ENCODE results near the gene ZSCAN9.

DNA sequence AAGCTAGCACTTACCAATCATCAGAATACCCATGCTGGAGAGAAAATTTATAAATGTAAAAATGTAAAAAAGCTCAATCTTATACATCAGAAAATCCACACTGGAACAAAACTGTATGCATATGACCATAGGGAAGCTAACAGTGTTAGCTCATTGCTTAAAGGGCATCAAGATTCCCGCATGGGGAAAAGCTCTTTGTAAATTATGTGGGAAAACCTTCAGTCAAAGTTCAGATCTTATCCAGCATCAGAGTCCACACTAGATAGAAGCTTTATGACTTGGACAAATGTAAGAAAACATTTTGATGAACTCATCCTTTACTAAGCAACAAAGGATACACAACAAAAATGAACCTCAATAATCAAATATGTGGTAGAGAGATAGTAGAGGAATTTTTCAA lies 48.7 kb upstream of the ZSCAN9 start:
- TF ChIP-seq, protein P1, sequence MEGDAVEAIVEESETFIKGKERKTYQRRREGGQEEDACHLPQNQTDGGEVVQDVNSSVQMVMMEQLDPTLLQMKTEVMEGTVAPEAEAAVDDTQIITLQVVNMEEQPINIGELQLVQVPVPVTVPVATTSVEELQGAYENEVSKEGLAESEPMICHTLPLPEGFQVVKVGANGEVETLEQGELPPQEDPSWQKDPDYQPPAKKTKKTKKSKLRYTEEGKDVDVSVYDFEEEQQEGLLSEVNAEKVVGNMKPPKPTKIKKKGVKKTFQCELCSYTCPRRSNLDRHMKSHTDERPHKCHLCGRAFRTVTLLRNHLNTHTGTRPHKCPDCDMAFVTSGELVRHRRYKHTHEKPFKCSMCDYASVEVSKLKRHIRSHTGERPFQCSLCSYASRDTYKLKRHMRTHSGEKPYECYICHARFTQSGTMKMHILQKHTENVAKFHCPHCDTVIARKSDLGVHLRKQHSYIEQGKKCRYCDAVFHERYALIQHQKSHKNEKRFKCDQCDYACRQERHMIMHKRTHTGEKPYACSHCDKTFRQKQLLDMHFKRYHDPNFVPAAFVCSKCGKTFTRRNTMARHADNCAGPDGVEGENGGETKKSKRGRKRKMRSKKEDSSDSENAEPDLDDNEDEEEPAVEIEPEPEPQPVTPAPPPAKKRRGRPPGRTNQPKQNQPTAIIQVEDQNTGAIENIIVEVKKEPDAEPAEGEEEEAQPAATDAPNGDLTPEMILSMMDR (IDR thresholded peaks at IDR 0.05), result no peak
- TF ChIP-seq, protein P2, sequence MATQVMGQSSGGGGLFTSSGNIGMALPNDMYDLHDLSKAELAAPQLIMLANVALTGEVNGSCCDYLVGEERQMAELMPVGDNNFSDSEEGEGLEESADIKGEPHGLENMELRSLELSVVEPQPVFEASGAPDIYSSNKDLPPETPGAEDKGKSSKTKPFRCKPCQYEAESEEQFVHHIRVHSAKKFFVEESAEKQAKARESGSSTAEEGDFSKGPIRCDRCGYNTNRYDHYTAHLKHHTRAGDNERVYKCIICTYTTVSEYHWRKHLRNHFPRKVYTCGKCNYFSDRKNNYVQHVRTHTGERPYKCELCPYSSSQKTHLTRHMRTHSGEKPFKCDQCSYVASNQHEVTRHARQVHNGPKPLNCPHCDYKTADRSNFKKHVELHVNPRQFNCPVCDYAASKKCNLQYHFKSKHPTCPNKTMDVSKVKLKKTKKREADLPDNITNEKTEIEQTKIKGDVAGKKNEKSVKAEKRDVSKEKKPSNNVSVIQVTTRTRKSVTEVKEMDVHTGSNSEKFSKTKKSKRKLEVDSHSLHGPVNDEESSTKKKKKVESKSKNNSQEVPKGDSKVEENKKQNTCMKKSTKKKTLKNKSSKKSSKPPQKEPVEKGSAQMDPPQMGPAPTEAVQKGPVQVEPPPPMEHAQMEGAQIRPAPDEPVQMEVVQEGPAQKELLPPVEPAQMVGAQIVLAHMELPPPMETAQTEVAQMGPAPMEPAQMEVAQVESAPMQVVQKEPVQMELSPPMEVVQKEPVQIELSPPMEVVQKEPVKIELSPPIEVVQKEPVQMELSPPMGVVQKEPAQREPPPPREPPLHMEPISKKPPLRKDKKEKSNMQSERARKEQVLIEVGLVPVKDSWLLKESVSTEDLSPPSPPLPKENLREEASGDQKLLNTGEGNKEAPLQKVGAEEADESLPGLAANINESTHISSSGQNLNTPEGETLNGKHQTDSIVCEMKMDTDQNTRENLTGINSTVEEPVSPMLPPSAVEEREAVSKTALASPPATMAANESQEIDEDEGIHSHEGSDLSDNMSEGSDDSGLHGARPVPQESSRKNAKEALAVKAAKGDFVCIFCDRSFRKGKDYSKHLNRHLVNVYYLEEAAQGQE (IDR thresholded peaks at IDR 0.05; ENCODE audit: insufficient read depth in 1 of 2, low read depth in 2 of 2, low read length in 1 of 2), result no peak
- TF ChIP-seq POLR2AphosphoS5 (IDR thresholded peaks at IDR 0.05; ENCODE audit: low read depth, low read length), result no peak
- TF ChIP-seq SIN3A (IDR thresholded peaks at IDR 0.05; ENCODE audit: borderline replicate concordance, insufficient read depth, low read depth, low read length), result no peak
- TF ChIP-seq TCF7L2 (IDR thresholded peaks at IDR 0.05; ENCODE audit: low read depth, low read length), result no peak
